Endodermal cell (in vitro differentiated cells): ENCODE measurements around the gene LRRC37A3. TPM values are rescaled to one million over a fixed set of nuclear protein-coding genes. Genes with fewer than 3 reads are reported as not detected.
"Not testable (repeated sequence)": the region's sequence is repeated elsewhere in the genome, so short reads cannot be mapped to it uniquely, and the experiment has no call there.

ENCODE experiments used
- DNase-seq: peaks from one replicate; pipeline ENCODE4 v3.0.0-alpha.2; 2017
- H3K27ac ChIP-seq: 2 replicates; pipeline ENCODE4 v1.5.1; 2013; ENCODE audit warnings: mild to moderate bottlenecking, low read depth, low read length, moderate library complexity
- H3K27me3 ChIP-seq: 2 replicates; pipeline ENCODE4 v1.6.1; 2013; ENCODE audit warnings: mild to moderate bottlenecking, low read length, moderate library complexity; ENCODE audit not compliant: insufficient read depth, control insufficient read depth, poor library complexity, severe bottlenecking
- H3K36me3 ChIP-seq: 2 replicates; pipeline ENCODE4 v1.7.0; 2013; ENCODE audit warnings: mild to moderate bottlenecking, low read length, moderate library complexity; ENCODE audit not compliant: control insufficient read depth, insufficient read depth
- H3K4me1 ChIP-seq: one replicate; pipeline ENCODE4 v1.7.0; 2013; ENCODE audit warnings: low read length; ENCODE audit not compliant: control insufficient read depth, insufficient read depth
- H3K4me3 ChIP-seq: 2 replicates; pipeline ENCODE4 v1.5.1; 2013; ENCODE audit warnings: mild to moderate bottlenecking, low read length, moderate library complexity
- H3K9ac ChIP-seq: 2 replicates; pipeline ENCODE4 v1.6.1; 2013; ENCODE audit warnings: mild to moderate bottlenecking, low read length, moderate library complexity; ENCODE audit not compliant: poor library complexity, severe bottlenecking; ENCODE audit errors: extremely low read depth
- H3K9me3 ChIP-seq: 2 replicates; pipeline ENCODE4 v1.6.1; 2013; ENCODE audit warnings: mild to moderate bottlenecking, low read length, moderate library complexity; ENCODE audit not compliant: control insufficient read depth
- H3K27ac Mint-ChIP-seq: 2 replicates; pipeline ENCODE4 v1.8.0; 2020; ENCODE audit warnings: mixed read lengths
- H3K27me3 Mint-ChIP-seq: 2 replicates; pipeline ENCODE4 v1.8.0; 2021; ENCODE audit warnings: mild to moderate bottlenecking, mixed read lengths; ENCODE audit not compliant: insufficient read depth
- H3K36me3 Mint-ChIP-seq: 2 replicates; pipeline ENCODE4 v1.8.0; 2020; ENCODE audit warnings: low read depth, mixed read lengths
- H3K4me1 Mint-ChIP-seq: 2 replicates; pipeline ENCODE4 v1.8.0; 2020; ENCODE audit warnings: mixed read lengths
- H3K4me3 Mint-ChIP-seq: 2 replicates; pipeline ENCODE4 v1.8.0; 2020; ENCODE audit warnings: mild to moderate bottlenecking, moderate library complexity, mixed read lengths
- H3K9me3 Mint-ChIP-seq: 2 replicates; pipeline ENCODE4 v1.8.0; 2020; ENCODE audit warnings: mild to moderate bottlenecking, mixed read lengths
- WGBS, 2 experiments: methylation state at CpG; one replicate each; pipeline versions ENCODE4 v1.1.5 to v1.1.7; 2013; ENCODE audit warnings: missing lambda C conversion rate in 2 of 2, mixed read lengths in 1 of 2; ENCODE audit not compliant: insufficient coverage in 1 of 2, insufficient read length in 1 of 2; 5-methylcytosine and 5-hydroxymethylcytosine counted together
- total RNA-seq, 2 donors: library from RNA; stranded (reverse); fragmentation: NEBNext Ultra II Directional in 1 of 2; extraction: Animal tissue kit (Norgen Biotek cat#: 25700) in 1 of 2; gene quantifications; 2 replicates in 1 of 2; 3 replicates in 1 of 2; pipeline ENCODE4 v1.2.1, GENCODE V29; 2021

LRRC37A3 gene
- total RNA-seq, 2 donors from 2014 or later: 18.1 to 25.3 TPM

GRCh38 chr17:64915244-64915643 is 4.0 kb downstream of the LRRC37A3 start:
- not testable (repeated sequence) for H3K36me3 Mint-ChIP-seq, H3K4me3 ChIP-seq, H3K27me3 Mint-ChIP-seq, H3K9ac ChIP-seq, H3K27ac ChIP-seq, H3K36me3 ChIP-seq, H3K27me3 ChIP-seq, H3K9me3 Mint-ChIP-seq, H3K4me1 Mint-ChIP-seq, H3K4me3 Mint-ChIP-seq, H3K27ac Mint-ChIP-seq, H3K9me3 ChIP-seq, H3K4me1 ChIP-seq, DNase-seq
- WGBS, 2 experiments: no CpG with 5 or more reads among the region's 1 CpG

- WGBS, 2 experiments: 100% methylated on average over 1 of the region's 3 CpGs; no CpG with 5 or more reads in 1 of the 2 experiments
These were observed 9.1 kb downstream of the LRRC37A3 start for GRCh38 chr17:64910191-64910514.

GRCh38 chr17:64909511-64910190 is 9.6 kb downstream of the LRRC37A3 start:
- H3K4me1 Mint-ChIP-seq, H3K36me3 Mint-ChIP-seq, H3K4me1 ChIP-seq, H3K27me3 Mint-ChIP-seq, H3K9ac ChIP-seq, H3K27ac ChIP-seq, H3K27me3 ChIP-seq, H3K9me3 ChIP-seq, H3K4me3 Mint-ChIP-seq, H3K27ac Mint-ChIP-seq, H3K9me3 Mint-ChIP-seq, DNase-seq, H3K4me3 ChIP-seq, H3K36me3 ChIP-seq: not testable (repeated sequence)
- WGBS, 2 experiments: 90 to 100% methylated on average over 2 to 3 of the region's 7 CpGs

More at GRCh38 chr17:64910191-64910514, 9.1 kb downstream of the LRRC37A3 start:
- not testable (repeated sequence) for H3K27ac ChIP-seq, H3K4me1 ChIP-seq, H3K9ac ChIP-seq, DNase-seq, H3K9me3 ChIP-seq, H3K9me3 Mint-ChIP-seq, H3K4me3 ChIP-seq, H3K27me3 Mint-ChIP-seq, H3K36me3 ChIP-seq, H3K27ac Mint-ChIP-seq, H3K36me3 Mint-ChIP-seq, H3K4me3 Mint-ChIP-seq, H3K4me1 Mint-ChIP-seq, H3K27me3 ChIP-seq

- not testable (repeated sequence) for H3K9ac ChIP-seq, H3K4me3 Mint-ChIP-seq, H3K36me3 ChIP-seq, H3K4me1 ChIP-seq, H3K36me3 Mint-ChIP-seq, H3K9me3 Mint-ChIP-seq, H3K27me3 ChIP-seq, H3K27ac Mint-ChIP-seq, H3K27ac ChIP-seq, H3K9me3 ChIP-seq, H3K4me1 Mint-ChIP-seq, H3K4me3 ChIP-seq, H3K27me3 Mint-ChIP-seq
- DNase-seq: peak; percentile 38
- WGBS, 2 experiments: no CpG with 5 or more reads among the region's 5 CpGs
These were observed 15.2 kb downstream of the LRRC37A3 start for GRCh38 chr17:64904069-64904468.

- H3K27me3 Mint-ChIP-seq, H3K4me3 ChIP-seq, H3K9me3 Mint-ChIP-seq, H3K9me3 ChIP-seq, H3K4me1 Mint-ChIP-seq, H3K27ac Mint-ChIP-seq, H3K36me3 Mint-ChIP-seq, H3K9ac ChIP-seq, H3K36me3 ChIP-seq, H3K27me3 ChIP-seq, H3K4me1 ChIP-seq, H3K27ac ChIP-seq, H3K4me3 Mint-ChIP-seq: not testable (repeated sequence)
- peak; percentile 36 for DNase-seq
- 94 to 100% methylated on average over 8 to 10 of the region's 15 CpGs for WGBS, 2 experiments
These were observed 22.1 kb downstream of the LRRC37A3 start for GRCh38 chr17:64897136-64897535.

- 97 to 100% methylated on average over 6 to 26 of the region's 29 CpGs for WGBS, 2 experiments
- not testable (repeated sequence) for H3K36me3 Mint-ChIP-seq, H3K9me3 Mint-ChIP-seq
These were observed 45.1 kb downstream of the LRRC37A3 start for GRCh38 chr17:64874210-64874609.

More at GRCh38 chr17:64874210-64874609, 45.1 kb downstream of the LRRC37A3 start:
- not testable (repeated sequence) for H3K4me3 ChIP-seq, H3K4me3 Mint-ChIP-seq, H3K4me1 Mint-ChIP-seq, H3K4me1 ChIP-seq, H3K9ac ChIP-seq, H3K27ac ChIP-seq, H3K36me3 ChIP-seq, H3K27ac Mint-ChIP-seq, DNase-seq, H3K9me3 ChIP-seq, H3K27me3 Mint-ChIP-seq, H3K27me3 ChIP-seq
